Neural cell (in vitro differentiated cells): ENCODE results near the gene ACAP3. TPM values are rescaled to one million over a fixed set of nuclear protein-coding genes. Genes with fewer than 3 reads are reported as not detected.

ENCODE experiments used
- H2AFZ ChIP-seq: fragments of 200-600, 300-800 bp; sonication (generic), shearing (Covaris generic); 2 replicates; pipeline ENCODE4 v1.6.0; 2014; ENCODE audit warnings: low read depth, mild to moderate bottlenecking, antibody characterized with exemption, low read length, moderate library complexity
- H3F3A ChIP-seq: fragments of 200-600 bp; shearing (Covaris generic); 2 replicates; pipeline ENCODE4 v1.6.1; 2016; ENCODE audit warnings: mild to moderate bottlenecking, moderate library complexity, mixed read lengths, antibody characterized with exemption, low read length; ENCODE audit not compliant: insufficient read depth, poor library complexity, severe bottlenecking
- H3K27ac ChIP-seq: fragments of 200-600, 300-800 bp; sonication (generic), shearing (Covaris generic); 2 replicates; pipeline ENCODE4 v1.5.1; 2014; ENCODE audit warnings: mild to moderate bottlenecking, low read length, moderate library complexity
- H3K27me3 ChIP-seq: fragments of 300-800, 200-600 bp; sonication (generic), shearing (Covaris generic); 2 replicates; pipeline ENCODE4 v1.6.0; 2014; ENCODE audit warnings: mild to moderate bottlenecking, low read depth, low read length, moderate library complexity; ENCODE audit not compliant: insufficient read depth
- H3K36me3 ChIP-seq: fragments of 300-800, 200-600 bp; sonication (generic), shearing (Covaris generic); 2 replicates; pipeline ENCODE4 v1.5.1; 2014; ENCODE audit warnings: mild to moderate bottlenecking, antibody characterized with exemption, low read length, moderate library complexity; ENCODE audit not compliant: insufficient read depth
- H3K4me2 ChIP-seq: fragments of 300-800, 200-600 bp; sonication (generic), shearing (Covaris generic); 2 replicates; pipeline ENCODE4 v1.6.0; 2014; ENCODE audit warnings: mild to moderate bottlenecking, low read length
- H3K4me3 ChIP-seq: fragments of 300-800, 200-600 bp; sonication (generic), shearing (Covaris generic); 2 replicates; pipeline ENCODE4 v1.5.1; 2014; ENCODE audit warnings: mild to moderate bottlenecking, low read length, moderate library complexity
- H3K79me2 ChIP-seq: fragments of 200-600 bp; shearing (Covaris generic); replicated peaks from 2 replicates; pipeline ENCODE4 v1.6.0; 2014; ENCODE audit warnings: mild to moderate bottlenecking, low read length, moderate library complexity; ENCODE audit not compliant: insufficient read depth
- H3K9ac ChIP-seq: fragments of 300-800, 200-600 bp; sonication (generic), shearing (Covaris generic); 2 replicates; pipeline ENCODE4 v1.6.1; 2016; ENCODE audit warnings: mild to moderate bottlenecking, low read length, mixed read lengths
- H3K9me2 ChIP-seq: fragments of 200-600 bp; shearing (Covaris generic); 2 replicates; pipeline ENCODE4 v1.6.1; 2016; ENCODE audit warnings: mild to moderate bottlenecking, low read length, mixed read lengths; ENCODE audit not compliant: insufficient read depth
- H3K9me3 ChIP-seq: fragments of 200-600, 300-800 bp; sonication (generic), shearing (Covaris generic); 2 replicates; pipeline ENCODE4 v1.6.1; 2016; ENCODE audit warnings: mild to moderate bottlenecking, mixed run types, low read length, moderate library complexity, mixed read lengths
- H4K20me1 ChIP-seq: fragments of 200-600 bp; shearing (Covaris generic); 2 replicates; pipeline ENCODE4 v1.6.1; 2016; ENCODE audit warnings: mild to moderate bottlenecking, mixed run types; ENCODE audit not compliant: insufficient read depth
- EP300 ChIP-seq: fragments of 450-650 bp; conservative IDR thresholded peaks from 2 replicates; pipeline ENCODE4 v1.6.1; 2014; ENCODE audit warnings: antibody characterized with exemption, mild to moderate bottlenecking, moderate library complexity; ENCODE audit not compliant: poor library complexity, severe bottlenecking
- EZH2 ChIP-seq: fragments of 200-600, 300-800 bp; shearing (Covaris generic), sonication (generic); IDR thresholded peaks from 2 replicates; pipeline ENCODE4 v1.6.1; 2014; ENCODE audit warnings: antibody characterized with exemption, low read length, borderline replicate concordance, mild to moderate bottlenecking; ENCODE audit not compliant: insufficient read depth, poor library complexity, severe bottlenecking
- MXI1 ChIP-seq: fragments of 450-650 bp; conservative IDR thresholded peaks from 2 replicates; pipeline ENCODE4 v1.6.1; 2014; ENCODE audit warnings: antibody characterized with exemption, mild to moderate bottlenecking; ENCODE audit not compliant: poor library complexity, severe bottlenecking
- POLR2AphosphoS5 ChIP-seq: IDR thresholded peaks from 2 replicates; pipeline ENCODE4 v1.6.1; 2012
- RAD21 ChIP-seq: fragments of 450-650 bp; conservative IDR thresholded peaks from 2 replicates; pipeline ENCODE4 v1.6.1; 2014; ENCODE audit warnings: antibody characterized with exemption, mild to moderate bottlenecking, moderate library complexity
- SMC3 ChIP-seq: fragments of 450-650 bp; conservative IDR thresholded peaks from 2 replicates; pipeline ENCODE4 v1.6.1; 2014; ENCODE audit warnings: antibody characterized with exemption, mild to moderate bottlenecking, moderate library complexity; ENCODE audit not compliant: poor library complexity
- TAF1 ChIP-seq: IDR thresholded peaks from 2 replicates; pipeline ENCODE4 v1.6.1; 2012; ENCODE audit warnings: low read depth
- polyA plus RNA-seq: library from polyadenylated mRNA; depleted of rRNA; stranded (reverse); fragments of >200 nt; gene quantifications from 2 replicates; pipeline ENCODE4 v1.2.3, GENCODE V29; 2014
- TF ChIP-seq, protein P1 (sequence below): fragments of 450-650 bp; IDR thresholded peaks from 2 replicates; pipeline ENCODE4 v1.5.1; 2014; ENCODE audit warnings: antibody characterized with exemption, mild to moderate bottlenecking, moderate library complexity; ENCODE audit not compliant: poor library complexity, severe bottlenecking
- TF ChIP-seq, protein P2 (sequence below): IDR thresholded peaks from 2 replicates; pipeline ENCODE4 v1.6.1; 2012; ENCODE audit warnings: borderline replicate concordance

Gene ACAP3
- polyA plus RNA-seq, 1 donor from 2014 or later = 186 TPM

GRCh38 chr1:1348420-1349255 lies 40.9 kb upstream of the ACAP3 start:
- peak overlapping the region; percentile 74 for H3K9ac ChIP-seq
- peaks cover 13% of the 10 kb centered on the region for H4K20me1 ChIP-seq
- H3K9me2 ChIP-seq = no peaks in the 10 kb centered on the region
- no peaks in the 10 kb centered on the region for H3K36me3 ChIP-seq
- H3K4me3 ChIP-seq = peak overlapping the region; percentile 82
- peak; percentile 77 for TF ChIP-seq MXI1
- TF ChIP-seq, protein P1, sequence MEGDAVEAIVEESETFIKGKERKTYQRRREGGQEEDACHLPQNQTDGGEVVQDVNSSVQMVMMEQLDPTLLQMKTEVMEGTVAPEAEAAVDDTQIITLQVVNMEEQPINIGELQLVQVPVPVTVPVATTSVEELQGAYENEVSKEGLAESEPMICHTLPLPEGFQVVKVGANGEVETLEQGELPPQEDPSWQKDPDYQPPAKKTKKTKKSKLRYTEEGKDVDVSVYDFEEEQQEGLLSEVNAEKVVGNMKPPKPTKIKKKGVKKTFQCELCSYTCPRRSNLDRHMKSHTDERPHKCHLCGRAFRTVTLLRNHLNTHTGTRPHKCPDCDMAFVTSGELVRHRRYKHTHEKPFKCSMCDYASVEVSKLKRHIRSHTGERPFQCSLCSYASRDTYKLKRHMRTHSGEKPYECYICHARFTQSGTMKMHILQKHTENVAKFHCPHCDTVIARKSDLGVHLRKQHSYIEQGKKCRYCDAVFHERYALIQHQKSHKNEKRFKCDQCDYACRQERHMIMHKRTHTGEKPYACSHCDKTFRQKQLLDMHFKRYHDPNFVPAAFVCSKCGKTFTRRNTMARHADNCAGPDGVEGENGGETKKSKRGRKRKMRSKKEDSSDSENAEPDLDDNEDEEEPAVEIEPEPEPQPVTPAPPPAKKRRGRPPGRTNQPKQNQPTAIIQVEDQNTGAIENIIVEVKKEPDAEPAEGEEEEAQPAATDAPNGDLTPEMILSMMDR = peak; percentile 13
- TF ChIP-seq EP300 = no peak
- no peaks in the 10 kb centered on the region for H3F3A ChIP-seq
- H3K4me2 ChIP-seq = peak overlapping the region; percentile 89
- no peak overlapping the region for H3K27ac ChIP-seq
- peaks cover 9% of the 10 kb centered on the region for H3K27me3 ChIP-seq
- peaks cover 12% of the 10 kb centered on the region for H3K79me2 ChIP-seq
- H3K9me3 ChIP-seq = no peaks in the 10 kb centered on the region
- no peak overlapping the region for H2AFZ ChIP-seq

DNA sequence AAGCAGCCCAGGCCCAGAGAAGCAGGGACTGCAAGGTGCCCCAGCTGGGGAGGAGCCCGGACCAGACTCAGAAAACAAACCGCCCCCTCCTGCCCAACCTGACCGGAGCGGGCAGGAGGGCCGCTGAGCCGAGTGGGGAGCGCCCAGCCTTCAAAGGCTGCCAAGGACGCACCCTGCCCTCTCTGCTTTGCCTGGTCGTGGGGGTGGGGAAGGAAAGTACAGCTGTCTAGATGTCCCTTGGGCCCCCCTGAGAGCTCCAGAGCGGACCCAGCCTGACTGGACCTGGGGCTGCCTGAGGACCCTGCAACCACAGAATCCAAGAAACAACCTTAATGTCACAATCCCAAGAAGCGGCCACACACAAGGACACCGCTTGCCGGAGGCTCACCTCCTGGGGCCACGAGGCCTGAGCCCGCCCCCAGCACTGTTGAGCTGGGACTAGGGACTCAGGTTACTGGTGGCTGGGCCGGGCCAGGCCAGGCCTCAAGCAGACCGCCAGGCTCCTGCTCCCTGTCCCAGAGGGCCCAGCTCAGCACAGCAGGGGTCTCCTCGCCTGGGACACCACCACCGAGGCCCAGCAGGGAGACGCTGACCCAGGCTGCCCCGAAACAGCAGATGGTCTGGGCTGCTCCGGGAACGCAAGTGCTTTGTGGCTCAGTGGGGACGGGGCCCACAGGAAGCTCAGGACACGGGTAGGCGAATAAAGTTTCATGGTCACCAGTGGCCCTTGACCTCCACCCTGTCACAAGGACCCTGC lies 40.1 kb upstream of the ACAP3 start:
- H3F3A ChIP-seq = no peaks in the 10 kb centered on the region
- no peaks in the 10 kb centered on the region for H3K36me3 ChIP-seq
- H3K9ac ChIP-seq = peak overlapping the region; percentile 74
- no peaks in the 10 kb centered on the region for H3K9me3 ChIP-seq
- no peaks in the 10 kb centered on the region for H3K9me2 ChIP-seq
- H3K4me2 ChIP-seq = peak overlapping the region; percentile 89
- no peak overlapping the region for H2AFZ ChIP-seq
- peaks cover 13% of the 10 kb centered on the region for H4K20me1 ChIP-seq
- peaks cover 12% of the 10 kb centered on the region for H3K79me2 ChIP-seq
- no peak for TF ChIP-seq MXI1
- no peak for TF ChIP-seq POLR2AphosphoS5
- TF ChIP-seq SMC3 = no peak
- TF ChIP-seq TAF1 = no peak
- TF ChIP-seq, protein P1 = no peak
- TF ChIP-seq RAD21 = no peak
- no peak for TF ChIP-seq EP300
- TF ChIP-seq, protein P2, sequence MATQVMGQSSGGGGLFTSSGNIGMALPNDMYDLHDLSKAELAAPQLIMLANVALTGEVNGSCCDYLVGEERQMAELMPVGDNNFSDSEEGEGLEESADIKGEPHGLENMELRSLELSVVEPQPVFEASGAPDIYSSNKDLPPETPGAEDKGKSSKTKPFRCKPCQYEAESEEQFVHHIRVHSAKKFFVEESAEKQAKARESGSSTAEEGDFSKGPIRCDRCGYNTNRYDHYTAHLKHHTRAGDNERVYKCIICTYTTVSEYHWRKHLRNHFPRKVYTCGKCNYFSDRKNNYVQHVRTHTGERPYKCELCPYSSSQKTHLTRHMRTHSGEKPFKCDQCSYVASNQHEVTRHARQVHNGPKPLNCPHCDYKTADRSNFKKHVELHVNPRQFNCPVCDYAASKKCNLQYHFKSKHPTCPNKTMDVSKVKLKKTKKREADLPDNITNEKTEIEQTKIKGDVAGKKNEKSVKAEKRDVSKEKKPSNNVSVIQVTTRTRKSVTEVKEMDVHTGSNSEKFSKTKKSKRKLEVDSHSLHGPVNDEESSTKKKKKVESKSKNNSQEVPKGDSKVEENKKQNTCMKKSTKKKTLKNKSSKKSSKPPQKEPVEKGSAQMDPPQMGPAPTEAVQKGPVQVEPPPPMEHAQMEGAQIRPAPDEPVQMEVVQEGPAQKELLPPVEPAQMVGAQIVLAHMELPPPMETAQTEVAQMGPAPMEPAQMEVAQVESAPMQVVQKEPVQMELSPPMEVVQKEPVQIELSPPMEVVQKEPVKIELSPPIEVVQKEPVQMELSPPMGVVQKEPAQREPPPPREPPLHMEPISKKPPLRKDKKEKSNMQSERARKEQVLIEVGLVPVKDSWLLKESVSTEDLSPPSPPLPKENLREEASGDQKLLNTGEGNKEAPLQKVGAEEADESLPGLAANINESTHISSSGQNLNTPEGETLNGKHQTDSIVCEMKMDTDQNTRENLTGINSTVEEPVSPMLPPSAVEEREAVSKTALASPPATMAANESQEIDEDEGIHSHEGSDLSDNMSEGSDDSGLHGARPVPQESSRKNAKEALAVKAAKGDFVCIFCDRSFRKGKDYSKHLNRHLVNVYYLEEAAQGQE = no peak
- no peak for TF ChIP-seq EZH2
- H3K27me3 ChIP-seq = peaks cover 2% of the 10 kb centered on the region
- peak overlapping the region; percentile 82 for H3K4me3 ChIP-seq
- H3K27ac ChIP-seq = no peak overlapping the region
